SIG-M5 treated with dmso at 0.1 percent for 504 hours (cell line): ENCODE measurements around the gene CXCL6.
A peak's percentile ranks its signal among the peaks of the same experiment; 100 is the strongest.

Experiments used
- DNase-seq: peaks from one replicate; lab custom pipeline; 2025; ENCODE audit not compliant: unreplicated experiment; lab: John Stamatoyannopoulos, UW

Gene CXCL6

GRCh38 chr4:73842696-73843095 lies 6.2 kb downstream of the CXCL6 start:
- no peak for DNase-seq

- DNase-seq, result no peak
These were observed 6.9 kb downstream of the CXCL6 start for GRCh38 chr4:73843369-73843768.

GRCh38 chr4:73844345-73844744 lies 7.9 kb downstream of the CXCL6 start:
- DNase-seq, result peak; percentile 49

- DNase-seq, result peak; percentile 29
These were observed 8.3 kb downstream of the CXCL6 start for GRCh38 chr4:73844806-73845205.

GRCh38 chr4:73847526-73848182 lies 11.2 kb downstream of the CXCL6 start:
- DNase-seq, result peak; percentile 15

GRCh38 chr4:73848183-73848777 lies 11.8 kb downstream of the CXCL6 start:
- no peak for DNase-seq

GRCh38 chr4:73850261-73850970 lies 13.9 kb downstream of the CXCL6 start:
- DNase-seq, result no peak

GRCh38 chr4:73851293-73851692 lies 14.8 kb downstream of the CXCL6 start:
- no peak for DNase-seq

- DNase-seq, result no peak
These were observed 16.3 kb downstream of the CXCL6 start for GRCh38 chr4:73852771-73853170.

GRCh38 chr4:73853246-73853704 lies 16.8 kb downstream of the CXCL6 start, which contains the start of gene PF4V1:
PF4V1 (plus strand) TSS chr4:73853296; CDS start chr4:73853363, 67 bp downstream.
- no peak for DNase-seq

GRCh38 chr4:73853718-73854473 lies 17.4 kb downstream of the CXCL6 start:
- DNase-seq, result no peak

- DNase-seq, result no peak
These were observed 18.9 kb downstream of the CXCL6 start for GRCh38 chr4:73855406-73855805.

- no peak for DNase-seq
These were observed 20.0 kb downstream of the CXCL6 start for GRCh38 chr4:73856518-73856917.

- no peak for DNase-seq
These were observed 23.2 kb downstream of the CXCL6 start for GRCh38 chr4:73859614-73860088.

- DNase-seq, result no peak
These were observed 23.7 kb downstream of the CXCL6 start for GRCh38 chr4:73860181-73860580.

GRCh38 chr4:73860917-73861316 lies 24.4 kb downstream of the CXCL6 start:
- no peak for DNase-seq

- DNase-seq, result no peak
These were observed 25.8 kb downstream of the CXCL6 start for GRCh38 chr4:73862322-73862721.

GRCh38 chr4:73864365-73864764 lies 27.9 kb downstream of the CXCL6 start:
- peak; percentile 20 for DNase-seq

- DNase-seq, result no peak
These were observed 28.5 kb downstream of the CXCL6 start for GRCh38 chr4:73864961-73865360.

GRCh38 chr4:73865431-73866096 lies 29.1 kb downstream of the CXCL6 start:
- peak; percentile 20 for DNase-seq

- DNase-seq, result no peak
These were observed 29.8 kb downstream of the CXCL6 start for GRCh38 chr4:73866246-73866645.
